RCC 7860 (cell line): ENCODE results near the gene LFNG.
A peak's percentile ranks its signal among the peaks of the same experiment; 100 is the strongest.

Experiments used
- DNase-seq: peaks from one replicate; pipeline ENCODE4 v3.0.0-alpha.2; 2015; ENCODE audit warnings: low spot score
- FAIRE-seq: peaks from 2 replicates; lab custom pipeline; 2012; peaks lifted over from hg19 to GRCh38; lab: Jason Lieb, UNC

The LFNG gene

DNA sequence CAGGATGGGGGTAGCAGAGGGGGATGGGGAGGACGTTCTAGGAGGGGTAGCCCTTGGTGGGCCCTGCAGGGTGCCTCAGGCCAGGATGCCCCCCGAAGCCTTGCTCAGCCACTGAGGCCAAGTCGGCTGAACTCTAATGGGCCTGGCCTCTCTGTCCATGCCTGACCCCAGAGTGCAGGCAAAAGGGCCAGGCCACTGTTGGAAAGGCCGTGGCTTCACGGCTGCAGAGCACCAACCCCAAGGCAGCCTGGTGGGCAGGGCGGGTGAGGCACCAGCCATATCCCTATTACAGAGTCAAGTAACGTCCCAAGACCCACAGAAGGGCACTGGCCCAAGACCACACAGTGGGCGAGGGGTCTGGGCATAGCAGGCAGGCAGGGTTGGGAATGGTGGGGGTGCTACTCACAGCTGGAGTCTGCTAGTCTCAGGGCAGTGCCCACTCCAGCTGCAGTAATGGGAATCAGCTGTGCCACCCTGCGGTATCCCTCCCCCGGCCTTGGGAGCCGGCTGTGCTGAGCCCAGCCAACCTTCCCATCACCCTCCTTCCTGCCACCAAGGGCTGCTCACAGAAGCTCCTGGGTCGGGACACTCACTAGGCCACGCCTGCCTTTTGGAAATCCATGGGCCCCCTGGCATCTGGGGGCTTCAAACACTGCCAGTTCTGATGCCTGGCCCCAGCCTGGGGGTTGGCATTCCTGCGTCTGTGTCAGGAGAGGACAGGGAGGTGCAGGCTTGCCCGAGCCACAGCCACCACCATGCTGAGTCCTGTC is 4.0 kb upstream of the LFNG start:
- FAIRE-seq (no peak), DNase-seq (peak; percentile 93)

GRCh38 chr7:2516194-2516555 is 3.4 kb upstream of the LFNG start:
- peak; percentile 99 for DNase-seq

DNA sequence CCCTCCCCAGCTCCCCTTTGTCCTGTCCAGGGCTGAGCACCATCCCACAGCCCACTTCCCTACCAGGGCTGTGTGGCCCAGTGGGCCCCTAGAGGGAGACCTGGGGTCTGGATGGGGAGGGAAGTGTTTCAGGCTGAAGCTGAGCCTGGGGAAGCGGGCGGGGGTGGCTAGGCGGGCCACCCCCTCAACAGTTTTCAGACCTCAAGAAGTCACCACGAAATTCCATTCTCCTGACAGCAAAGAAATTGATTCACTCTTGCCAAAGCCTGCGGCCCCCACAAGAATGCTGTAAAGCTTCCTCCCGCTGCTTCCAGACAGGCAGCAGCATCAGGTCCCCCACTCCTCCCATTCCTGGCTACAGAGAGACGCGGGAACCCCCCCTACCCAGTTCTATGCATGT is 2.5 kb upstream of the LFNG start:
- FAIRE-seq (peak; percentile 98), DNase-seq (peak; percentile 99)

More at GRCh38 chr7:2516194-2516555, 3.4 kb upstream of the LFNG start:
- FAIRE-seq: peak; percentile 97

- FAIRE-seq: peak; percentile 64
- DNase-seq: peak; percentile 55
Measured at GRCh38 chr7:2517678-2518507, 1.7 kb upstream of the LFNG start.

DNA sequence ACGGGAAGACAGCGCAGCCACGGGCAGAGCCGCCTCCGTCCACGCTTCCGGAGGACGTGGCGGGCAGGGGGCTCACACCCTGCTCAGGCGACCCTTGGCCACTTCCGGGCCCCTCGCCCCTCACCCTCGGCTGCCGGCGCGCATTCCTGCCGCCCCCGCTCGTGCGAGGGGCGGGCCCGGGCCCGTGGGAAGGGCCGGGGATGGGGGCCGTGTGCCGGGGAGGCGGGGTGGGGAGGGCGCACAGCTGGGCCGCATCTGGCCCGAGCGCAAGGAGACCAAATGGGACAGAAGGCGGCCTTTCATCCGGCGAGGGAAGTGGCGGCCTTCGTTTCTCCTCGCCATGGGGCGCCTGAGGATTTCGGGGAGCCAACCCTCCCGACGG is 846 bp upstream of the LFNG start:
- no peak for FAIRE-seq

DNA sequence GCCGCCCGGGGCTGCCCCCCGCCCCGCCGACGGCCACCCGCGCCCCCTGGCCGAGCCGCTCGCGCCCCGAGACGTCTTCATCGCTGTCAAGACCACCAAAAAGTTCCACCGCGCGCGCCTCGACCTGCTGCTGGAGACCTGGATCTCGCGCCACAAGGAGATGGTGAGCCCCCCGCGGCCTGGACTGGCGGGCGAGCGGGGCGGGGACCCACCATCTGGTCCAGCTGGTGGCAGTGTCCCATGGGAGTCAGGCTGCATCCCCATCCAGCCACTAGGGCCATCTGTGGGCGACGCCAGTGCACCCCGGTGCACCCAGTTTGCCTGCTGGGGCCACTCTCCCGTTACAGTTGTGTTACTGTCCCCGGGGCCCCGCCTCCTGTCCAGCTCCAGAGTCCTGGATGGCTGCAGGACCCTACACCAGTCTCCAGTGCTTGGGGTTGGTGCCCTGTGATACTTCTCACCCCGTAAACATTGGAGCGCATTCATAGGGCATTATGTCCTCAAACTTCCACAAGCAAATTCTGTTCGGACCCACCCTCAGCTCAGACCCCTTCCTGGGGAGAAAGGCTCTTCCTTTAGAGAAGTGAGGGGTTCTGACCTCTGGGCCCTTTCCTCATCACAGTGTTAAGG is 672 bp downstream of the LFNG start:
- FAIRE-seq (no peak), DNase-seq (no peak)

More for the DNA sequence above, 846 bp upstream of the LFNG start:
- no peak for DNase-seq

GRCh38 chr7:2520761-2521290 is 1.3 kb downstream of the LFNG start:
- DNase-seq (no peak), FAIRE-seq (no peak)

DNA sequence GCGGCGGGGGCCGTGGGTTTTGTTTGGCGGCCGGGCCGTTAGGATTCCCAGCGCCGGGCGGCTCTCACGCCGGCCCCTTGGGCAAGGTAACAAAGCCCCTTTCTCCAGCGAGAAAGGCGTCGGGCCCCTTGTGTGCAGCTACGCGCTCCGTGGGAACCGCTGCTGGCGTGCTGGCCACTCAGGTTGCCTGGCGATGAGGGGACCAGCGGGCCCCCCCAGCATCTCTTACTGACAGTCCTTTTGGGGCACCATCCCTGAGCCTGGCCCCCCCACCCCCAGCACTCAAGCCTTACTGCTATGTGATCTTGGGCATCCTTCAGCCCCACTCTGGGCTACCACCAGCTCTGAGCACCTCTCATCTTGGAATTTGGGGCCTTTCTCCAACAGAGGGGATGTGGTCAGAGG is 1.8 kb downstream of the LFNG start:
- DNase-seq: no peak
- FAIRE-seq: no peak

DNA sequence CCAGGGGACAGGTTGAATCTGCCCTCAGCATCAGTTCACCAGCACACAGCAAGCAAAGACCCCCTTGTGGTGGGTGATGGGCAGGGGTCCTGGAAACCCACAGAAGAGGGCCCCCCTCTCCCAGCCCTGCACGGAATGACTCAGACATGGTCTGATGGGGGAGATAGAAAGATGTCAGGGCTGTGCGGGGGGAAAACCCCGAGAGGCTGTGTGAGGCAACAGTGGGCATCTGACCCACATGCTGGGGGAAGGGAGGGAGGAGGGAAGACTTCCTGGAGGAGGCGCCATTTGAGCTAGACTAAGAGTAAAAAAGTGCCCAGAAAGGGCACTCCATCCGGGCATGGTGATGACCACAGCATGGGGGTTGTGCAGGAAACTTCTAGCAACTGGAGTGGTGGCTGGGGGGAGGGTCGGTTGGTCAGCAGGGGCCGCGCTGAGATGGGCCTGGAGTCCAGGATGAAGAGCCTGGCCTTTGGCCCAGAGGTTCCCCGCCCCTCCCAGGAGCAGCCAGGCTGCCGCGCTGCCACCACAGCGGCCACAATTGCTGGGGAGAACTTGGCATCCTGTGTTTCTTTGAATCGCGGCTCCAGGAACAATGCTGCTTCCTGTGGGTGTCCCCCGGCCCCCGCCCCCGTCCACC is 2.5 kb downstream of the LFNG start:
- DNase-seq: peak; percentile 92

DNA sequence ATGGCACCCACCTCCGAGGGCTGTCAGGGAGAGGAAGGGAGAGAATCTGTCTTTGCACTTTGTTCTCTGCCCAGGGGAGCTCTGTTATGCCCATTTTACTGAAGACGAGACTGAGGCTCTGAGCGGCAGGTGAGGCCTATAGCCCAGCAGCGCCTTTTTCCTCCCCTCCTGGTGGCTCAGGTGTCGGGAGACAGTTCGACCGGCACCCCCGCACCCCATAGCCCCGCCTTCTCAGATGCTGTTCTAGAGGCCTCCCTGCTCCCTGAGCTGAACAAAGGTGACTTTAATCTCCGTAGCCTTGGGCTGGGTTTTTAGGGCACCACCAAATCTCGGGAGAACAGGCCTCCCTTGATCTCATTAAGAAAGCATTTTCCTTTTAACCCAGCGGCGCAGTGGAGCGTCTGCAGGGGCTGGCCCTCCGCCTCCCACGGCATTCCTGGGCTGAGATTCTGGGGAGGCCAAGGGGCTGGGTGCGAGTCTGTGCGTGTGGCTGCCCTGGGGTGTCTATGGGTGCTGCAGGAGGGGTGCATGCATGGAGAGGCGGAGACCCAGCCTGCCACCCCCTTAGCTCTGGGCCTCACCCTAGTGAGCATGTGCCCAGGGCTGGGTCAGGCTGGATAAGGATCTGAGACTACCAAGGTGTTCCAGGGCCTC is 3.3 kb downstream of the LFNG start:
- DNase-seq (peak; percentile 79), FAIRE-seq (no peak)

More for the DNA sequence above, 2.5 kb downstream of the LFNG start:
- peak; percentile 78 for FAIRE-seq

GRCh38 chr7:2523461-2523936 is 3.9 kb downstream of the LFNG start:
- DNase-seq: no peak

GRCh38 chr7:2523941-2524807 is 4.6 kb downstream of the LFNG start:
- FAIRE-seq (peak; percentile 90), DNase-seq (peak; percentile 90)

More at GRCh38 chr7:2523461-2523936, 3.9 kb downstream of the LFNG start:
- FAIRE-seq: no peak

DNA sequence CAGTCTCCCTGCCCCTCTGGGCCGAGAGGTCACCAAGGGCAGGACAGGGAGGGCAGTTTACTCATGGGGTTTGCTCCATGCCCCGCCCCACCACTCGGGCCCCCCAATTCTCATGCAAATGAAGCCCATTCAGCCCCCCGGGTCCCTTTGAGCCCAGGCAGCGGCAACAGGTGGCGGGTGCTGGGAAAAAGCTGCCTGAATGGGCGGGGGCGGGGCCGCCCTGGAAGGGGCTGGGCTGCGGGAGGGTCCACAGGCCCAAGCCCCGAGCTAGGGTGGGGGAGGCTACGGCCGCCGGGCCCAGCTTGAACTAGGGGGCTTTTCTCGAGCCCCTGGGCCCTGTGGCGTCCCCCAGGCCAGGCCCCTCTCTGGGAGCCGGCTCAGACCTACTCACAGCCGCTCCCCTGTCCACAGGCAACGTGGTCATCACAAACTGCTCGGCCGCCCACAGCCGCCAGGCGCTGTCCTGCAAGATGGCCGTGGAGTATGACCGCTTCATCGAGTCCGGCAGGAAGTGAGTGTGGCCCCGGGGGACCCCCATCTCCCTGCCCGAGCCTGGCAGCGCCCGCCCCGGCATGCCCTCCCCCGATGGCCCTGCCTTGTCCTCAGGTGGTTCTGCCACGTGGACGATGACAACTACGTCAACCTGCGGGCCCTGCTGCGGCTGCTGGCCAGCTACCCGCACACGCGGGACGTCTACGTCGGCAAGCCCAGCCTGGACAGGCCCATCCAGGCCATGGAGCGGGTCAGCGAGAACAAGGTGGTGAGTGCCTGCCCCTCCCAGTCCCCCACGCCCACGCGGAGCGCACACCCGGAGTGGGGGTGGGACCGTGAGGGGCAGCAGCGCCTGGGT is 5.5 kb downstream of the LFNG start:
- no peak for DNase-seq
- FAIRE-seq: no peak

GRCh38 chr7:2525658-2526630 is 6.4 kb downstream of the LFNG start:
- no peak for DNase-seq
- FAIRE-seq: no peak

DNA sequence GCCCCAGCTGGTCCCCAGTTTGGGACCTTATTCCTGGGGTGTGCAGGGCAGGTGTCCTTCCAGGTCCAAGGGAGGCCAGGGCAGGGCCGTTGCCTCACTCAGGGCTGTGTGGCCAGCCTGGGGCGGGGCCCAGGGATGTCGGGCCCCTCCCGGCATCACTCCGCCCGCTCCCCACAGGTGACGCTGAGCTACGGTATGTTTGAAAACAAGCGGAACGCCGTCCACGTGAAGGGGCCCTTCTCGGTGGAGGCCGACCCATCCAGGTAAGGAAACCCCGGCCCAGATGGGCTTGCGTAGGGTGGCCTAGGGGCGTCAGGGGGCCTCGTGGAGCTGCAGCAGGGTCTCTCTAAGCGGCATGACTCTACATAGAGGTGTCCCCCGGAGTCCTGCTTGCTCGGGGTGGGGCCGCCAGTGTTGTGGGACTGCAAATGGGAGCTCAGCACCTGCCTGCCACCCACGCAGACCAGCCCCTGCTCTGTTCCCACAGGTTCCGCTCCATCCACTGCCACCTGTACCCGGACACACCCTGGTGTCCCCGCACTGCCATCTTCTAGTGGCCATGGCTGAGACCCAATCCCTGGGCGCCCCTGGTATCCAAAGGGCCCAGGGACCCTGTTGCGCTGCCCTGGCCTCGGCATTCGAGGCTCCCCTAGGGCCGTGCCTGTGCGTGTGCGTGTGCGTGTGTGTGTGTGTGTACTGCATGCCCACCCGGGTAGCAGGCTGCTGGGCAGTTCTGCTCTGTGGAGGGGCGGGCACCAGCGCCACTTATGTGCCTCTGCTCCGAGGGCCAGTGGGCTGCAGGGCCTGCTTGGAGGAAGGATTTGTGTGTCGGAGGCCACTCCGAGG is 7.3 kb downstream of the LFNG start:
- FAIRE-seq: no peak

More for the DNA sequence above, 7.3 kb downstream of the LFNG start:
- DNase-seq: no peak
